Measurements from ENCODE around the gene PCGF3.
"Not testable (repeated sequence)": the region's sequence is repeated elsewhere in the genome, so short reads cannot be mapped to it uniquely, and the experiment has no call there.

PCGF3 gene

GRCh38 chr4:804804-805203 lies 99.2 kb downstream of the PCGF3 start:
- DNase-seq (ENCODE audit: low read depth): no peak
- TF ChIP-seq CTCF (IDR thresholded peaks at IDR 0.05; ENCODE audit: low read depth, low read length, missing control alignments): no peak
- in situ Hi-C loops (cut with HindIII; ENCODE audit: low sequenced_read_pairs): no loop called here
- H3K4me3 ChIP-seq (ENCODE audit: low read depth, low read length): no peak overlapping the region

- in situ Hi-C loops (cut with HindIII; ENCODE audit: low sequenced_read_pairs): not testable (repeated sequence)
These were observed 101.3 kb downstream of the PCGF3 start for GRCh38 chr4:806979-807378.

GRCh38 chr4:807792-808191 lies 102.2 kb downstream of the PCGF3 start:
- in situ Hi-C loops (cut with HindIII; ENCODE audit: low sequenced_read_pairs): no loop called here
- no peak for TF ChIP-seq CTCF (IDR thresholded peaks at IDR 0.05; ENCODE audit: low read depth, low read length, missing control alignments)
- no peak for DNase-seq (ENCODE audit: low read depth)
- H3K4me3 ChIP-seq (ENCODE audit: low read depth, low read length): no peak overlapping the region

More at GRCh38 chr4:806979-807378, 101.3 kb downstream of the PCGF3 start:
- not testable (repeated sequence) for DNase-seq (ENCODE audit: low read depth); H3K4me3 ChIP-seq (ENCODE audit: low read depth, low read length)

- H3K4me3 ChIP-seq (ENCODE audit: low read depth, low read length): no peak overlapping the region
- no peak for DNase-seq (ENCODE audit: low read depth)
- in situ Hi-C loops (cut with HindIII; ENCODE audit: low sequenced_read_pairs): no loop called here
- no peak for TF ChIP-seq CTCF (IDR thresholded peaks at IDR 0.05; ENCODE audit: low read depth, low read length, missing control alignments)
These were observed 103.4 kb downstream of the PCGF3 start for GRCh38 chr4:808860-809570.

- DNase-seq (ENCODE audit: low read depth): no peak
- TF ChIP-seq CTCF (IDR thresholded peaks at IDR 0.05; ENCODE audit: low read depth, low read length, missing control alignments): no peak
- H3K4me3 ChIP-seq (ENCODE audit: low read depth, low read length): no peak overlapping the region
- in situ Hi-C loops (cut with HindIII; ENCODE audit: low sequenced_read_pairs): no loop called here
These were observed 108.3 kb downstream of the PCGF3 start for GRCh38 chr4:813900-814299.

DNA sequence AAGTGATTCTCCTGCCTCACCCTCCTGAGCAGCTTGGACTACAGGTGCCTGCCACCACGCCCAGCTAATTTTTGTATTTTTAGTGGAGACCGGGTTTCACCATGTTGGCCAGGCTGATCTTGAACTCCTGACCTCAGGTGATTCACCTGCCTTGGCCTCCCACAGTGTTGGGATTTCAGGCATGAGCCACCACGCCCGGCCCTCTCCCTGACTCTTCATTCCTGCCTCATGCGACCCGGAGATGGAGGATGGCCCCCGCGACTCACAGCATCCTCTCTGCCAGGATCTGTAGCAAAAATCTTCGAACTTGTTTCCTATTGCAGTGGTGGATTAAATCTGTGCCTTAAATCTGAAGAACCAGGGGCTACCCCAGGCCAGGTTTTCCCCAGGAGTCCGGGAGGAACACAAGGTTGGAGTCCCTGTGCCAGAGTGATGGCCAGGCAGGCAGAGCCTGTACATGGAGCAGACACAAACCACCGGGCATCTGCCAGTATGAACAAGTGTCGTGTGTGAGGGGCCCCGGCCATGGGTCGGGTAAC lies 108.7 kb downstream of the PCGF3 start:
- TF ChIP-seq CTCF (IDR thresholded peaks at IDR 0.05; ENCODE audit: low read depth, low read length, missing control alignments): no peak
- no peak overlapping the region for H3K4me3 ChIP-seq (ENCODE audit: low read depth, low read length)
- in situ Hi-C loops (cut with HindIII; ENCODE audit: low sequenced_read_pairs): no loop called here
- DNase-seq (ENCODE audit: low read depth): no peak

- TF ChIP-seq CTCF (IDR thresholded peaks at IDR 0.05; ENCODE audit: low read depth, low read length, missing control alignments): no peak
- no peak for DNase-seq (ENCODE audit: low read depth)
- in situ Hi-C loops (cut with HindIII; ENCODE audit: low sequenced_read_pairs): no loop called here
These were observed 110.0 kb downstream of the PCGF3 start for GRCh38 chr4:815464-816146.

More at GRCh38 chr4:815464-816146, 110.0 kb downstream of the PCGF3 start:
- H3K4me3 ChIP-seq (ENCODE audit: low read depth, low read length): no peak overlapping the region

All from astrocyte of the cerebellum (primary cell).